GM19023 (cell line): ENCODE data around the gene ARHGAP29.
A peak's percentile ranks its signal among the peaks of the same experiment; 100 is the strongest.

Experiments used
- ATAC-seq: cut with Tn5 transposase; IDR thresholded peaks from one replicate; pipeline ENCODE4 v1.9.1; 2021; ENCODE audit warnings: mild to moderate bottlenecking, moderate library complexity; ENCODE audit not compliant: unreplicated experiment

Gene ARHGAP29

DNA sequence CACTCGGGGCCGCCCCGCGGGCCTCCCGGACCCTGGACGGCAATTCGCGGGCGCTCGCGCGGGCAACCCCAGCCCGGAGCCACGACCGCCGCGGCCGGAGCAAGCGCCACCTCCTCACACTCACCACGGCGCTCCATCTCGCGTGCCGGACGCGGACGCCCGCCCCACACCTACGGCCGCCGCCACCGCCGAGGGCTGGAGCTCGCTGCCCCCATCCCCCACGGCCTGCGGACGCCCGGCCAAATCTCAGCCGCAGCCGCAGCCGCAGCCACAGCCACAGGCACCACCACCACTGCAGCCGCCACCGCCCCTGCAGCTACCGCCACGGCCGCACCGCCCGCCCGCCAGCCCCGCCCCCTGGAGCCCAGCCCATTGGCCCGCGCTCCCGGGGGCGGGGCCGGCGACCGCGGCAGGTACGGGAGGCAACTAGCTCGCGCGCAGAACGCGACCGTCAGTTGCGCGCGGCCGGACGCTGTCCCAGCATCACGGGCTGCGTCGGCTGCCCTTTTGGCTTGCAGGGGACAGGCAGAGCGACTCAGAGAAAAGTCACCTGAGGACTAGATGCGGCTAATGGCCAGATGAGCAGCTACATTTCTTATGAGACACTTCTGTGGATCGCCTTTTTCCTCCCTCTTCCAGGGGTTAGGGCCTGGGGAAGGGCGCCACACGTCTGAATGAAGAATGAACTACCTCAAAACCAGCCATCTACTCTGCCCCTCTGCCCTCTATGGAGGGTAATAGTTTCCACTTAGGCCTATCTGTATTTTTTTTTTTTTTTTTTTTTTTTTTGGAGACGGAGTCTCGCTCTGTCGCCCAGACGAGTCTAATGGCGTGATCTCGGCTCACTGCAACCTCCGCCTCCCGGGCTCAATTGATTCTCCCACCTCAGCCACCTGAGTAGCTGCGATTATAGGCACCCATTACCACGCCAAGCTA is at the start of gene ARHGAP29:
ARHGAP29 (minus strand) TSS at position 294 of the 936 bp plus-strand sequence. CDS start 5,973 bp downstream, outside the sequence.
- ATAC-seq: peak; percentile 84

- no peak for ATAC-seq
Observed at GRCh38 chr1:94286864-94287437, 49.6 kb upstream of the ARHGAP29 start.

GRCh38 chr1:94285031-94285654 is 47.8 kb upstream of the ARHGAP29 start:
- no peak for ATAC-seq

GRCh38 chr1:94284476-94284875 is 47.1 kb upstream of the ARHGAP29 start:
- no peak for ATAC-seq

GRCh38 chr1:94283462-94283861 is 46.1 kb upstream of the ARHGAP29 start:
- no peak for ATAC-seq

GRCh38 chr1:94282143-94282711 is 44.8 kb upstream of the ARHGAP29 start:
- no peak for ATAC-seq

DNA sequence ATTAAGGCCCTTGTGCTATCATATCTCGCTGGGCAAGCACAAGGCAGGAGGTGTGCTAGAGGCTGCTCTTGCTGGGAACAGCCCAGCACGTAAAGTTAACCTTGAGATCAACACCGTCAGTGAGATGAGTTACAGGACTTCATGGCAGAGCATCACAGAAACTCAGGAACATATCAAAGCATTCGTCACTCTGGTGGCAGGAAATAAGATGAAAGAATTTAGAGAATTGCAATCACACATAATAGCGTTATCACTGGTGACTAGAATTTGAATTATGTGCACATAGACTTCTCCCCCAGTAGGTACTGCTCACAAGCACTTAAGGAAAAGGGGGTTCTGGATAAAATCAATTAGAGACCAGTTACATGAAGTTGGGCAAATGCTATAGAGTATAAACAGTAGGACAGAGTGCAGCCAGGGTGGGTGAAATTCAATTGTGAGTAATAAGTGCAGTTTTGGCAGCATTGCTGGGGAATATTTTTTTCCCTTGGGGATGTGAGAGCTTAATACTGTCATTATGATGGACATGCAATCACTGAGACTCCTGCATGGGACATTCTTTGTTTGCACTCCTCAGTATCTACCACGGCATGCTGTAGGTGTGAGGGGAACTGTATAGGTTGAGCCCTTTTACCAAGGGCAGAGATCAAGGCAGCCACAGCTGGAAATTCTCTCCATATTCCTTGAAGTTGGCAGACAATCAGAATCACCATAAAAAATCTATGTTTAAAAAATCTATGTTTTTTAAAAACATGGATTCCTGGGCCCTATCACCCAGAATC is 44.2 kb upstream of the ARHGAP29 start:
- no peak for ATAC-seq

GRCh38 chr1:94280541-94280940 is 43.2 kb upstream of the ARHGAP29 start:
- ATAC-seq: no peak

DNA sequence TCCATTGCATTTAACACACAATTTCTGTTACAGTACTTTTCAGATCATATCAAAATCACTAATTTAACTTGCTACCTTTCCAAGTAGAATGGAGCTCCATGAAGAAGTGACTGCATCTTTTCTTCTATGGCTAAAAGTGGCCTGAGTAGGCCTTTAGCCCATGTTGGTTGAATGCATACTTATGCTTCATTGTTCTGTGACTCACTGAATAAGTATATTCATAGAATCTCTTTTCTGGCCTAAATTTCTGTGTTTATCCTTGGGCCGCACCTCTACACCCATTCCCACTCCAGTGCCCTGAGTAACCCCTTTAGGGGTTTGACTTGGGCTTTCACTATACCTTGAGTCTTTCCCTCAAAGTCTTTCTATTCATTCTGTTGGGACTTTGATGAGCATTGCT is 42.1 kb upstream of the ARHGAP29 start:
- no peak for ATAC-seq

GRCh38 chr1:94279038-94279437 is 41.7 kb upstream of the ARHGAP29 start:
- no peak for ATAC-seq

- ATAC-seq: no peak
Observed at GRCh38 chr1:94276988-94277434, 39.6 kb upstream of the ARHGAP29 start.

- no peak for ATAC-seq
Observed at GRCh38 chr1:94275083-94275482, 37.7 kb upstream of the ARHGAP29 start.

GRCh38 chr1:94274561-94274960 is 37.2 kb upstream of the ARHGAP29 start:
- no peak for ATAC-seq

- ATAC-seq: no peak
Observed at GRCh38 chr1:94273111-94273510, 35.7 kb upstream of the ARHGAP29 start.

DNA sequence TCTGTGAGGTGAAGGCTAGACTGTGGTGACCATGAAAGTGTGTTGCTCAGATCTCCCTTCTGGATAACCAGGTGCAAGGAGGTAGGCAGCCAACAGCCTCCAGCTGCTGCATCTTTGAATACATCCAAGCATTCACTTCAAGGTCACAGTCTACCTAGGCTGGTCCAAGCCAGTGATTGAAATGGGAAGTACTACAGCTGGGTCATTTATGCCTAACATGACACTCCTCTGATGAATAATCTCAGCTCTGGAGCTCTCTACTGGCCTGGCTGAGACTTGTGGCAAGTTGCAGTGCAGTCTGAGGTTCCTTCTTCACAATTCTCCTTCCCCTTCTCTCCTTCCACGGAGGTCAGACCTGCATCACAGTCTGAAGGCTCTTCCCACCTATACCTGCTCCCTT is 35.0 kb upstream of the ARHGAP29 start:
- no peak for ATAC-seq

DNA sequence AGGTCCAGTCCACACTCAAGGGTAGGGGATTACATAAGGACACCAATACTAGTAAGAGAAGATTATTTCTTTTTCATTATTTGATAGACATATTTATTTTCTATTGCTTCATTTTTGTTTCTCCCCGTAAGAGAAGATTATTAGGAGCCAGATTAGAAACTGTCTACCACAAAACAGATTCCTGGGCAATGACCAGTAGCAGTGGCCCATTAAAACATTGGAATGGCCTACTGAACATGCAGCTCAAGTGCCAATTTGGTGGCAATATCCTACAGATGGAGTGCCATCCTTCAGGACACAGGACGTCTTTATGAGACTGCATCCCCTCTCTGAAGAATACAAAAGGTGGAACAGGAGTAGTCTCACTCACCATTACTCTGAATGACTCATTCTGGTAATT is 34.0 kb upstream of the ARHGAP29 start:
- ATAC-seq: no peak

DNA sequence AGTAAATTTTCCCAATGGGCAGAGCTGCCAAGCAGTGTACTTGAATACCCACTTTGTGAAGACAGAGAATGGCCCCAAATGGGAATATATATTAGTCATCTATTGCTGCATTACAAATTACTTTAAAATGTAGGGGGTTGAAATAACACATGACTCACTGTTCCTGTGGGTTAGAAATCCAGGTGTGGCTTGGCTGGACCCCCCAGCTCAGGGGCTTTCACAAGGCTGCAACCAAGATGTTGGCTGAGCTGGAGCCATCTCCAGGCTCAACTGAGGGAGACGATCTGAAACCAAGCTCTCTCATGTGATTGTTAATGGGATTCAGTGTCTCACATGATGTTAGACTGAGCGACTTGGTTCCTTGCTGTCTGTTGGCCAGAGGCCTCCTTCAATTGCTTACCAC is 33.4 kb upstream of the ARHGAP29 start:
- ATAC-seq: no peak

DNA sequence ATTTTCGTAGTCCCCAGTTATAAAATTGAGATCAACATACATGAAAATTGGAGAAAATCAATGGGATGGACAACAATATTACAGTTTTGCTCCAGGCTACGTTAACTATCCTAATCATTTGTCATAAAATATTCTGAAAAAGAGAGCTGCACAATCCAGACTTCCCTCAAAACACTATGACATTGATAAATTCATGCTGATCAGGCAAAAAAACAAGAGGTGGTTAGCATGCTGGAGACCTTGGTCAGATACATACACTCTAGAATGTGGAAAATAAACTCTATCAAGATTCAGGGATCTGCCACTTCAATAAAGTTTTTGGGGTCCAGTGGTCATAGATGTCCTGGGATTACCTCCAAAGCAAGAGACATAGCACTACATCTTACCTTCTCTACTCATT is 32.5 kb upstream of the ARHGAP29 start:
- ATAC-seq: no peak

- no peak for ATAC-seq
Observed at GRCh38 chr1:94265906-94266305, 28.5 kb upstream of the ARHGAP29 start.

DNA sequence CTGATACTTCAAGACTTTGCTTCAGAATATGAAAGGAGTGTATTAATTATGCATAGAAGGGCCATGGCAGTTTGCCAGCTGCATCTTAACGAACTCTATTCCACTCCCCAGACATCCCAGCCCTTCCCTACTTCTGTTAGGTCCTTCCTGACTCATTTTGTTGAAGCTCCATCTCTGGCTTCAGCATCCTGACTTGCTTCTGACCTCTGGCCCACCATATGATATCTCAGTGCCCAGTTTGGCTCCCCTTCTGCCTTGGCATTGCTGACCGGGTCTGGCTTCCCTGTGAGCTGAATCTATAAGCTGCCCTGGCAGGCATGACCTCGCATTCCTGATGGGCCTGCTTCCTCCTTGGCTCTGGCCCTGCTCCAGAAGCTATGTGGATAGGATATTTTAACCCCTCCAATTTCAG is 27.6 kb upstream of the ARHGAP29 start:
- ATAC-seq: no peak
